HG03378 (cell line): ENCODE data around the gene PTPA.
"Not testable (repeated sequence)": the region's sequence is repeated elsewhere in the genome, so short reads cannot be mapped to it uniquely, and the experiment has no call there.

Experiments used
- ATAC-seq: cut with Tn5 transposase; IDR thresholded peaks from one replicate; pipeline ENCODE4 v1.9.1; 2021; ENCODE audit warnings: mild to moderate bottlenecking, moderate library complexity; ENCODE audit not compliant: unreplicated experiment

PTPA gene

DNA sequence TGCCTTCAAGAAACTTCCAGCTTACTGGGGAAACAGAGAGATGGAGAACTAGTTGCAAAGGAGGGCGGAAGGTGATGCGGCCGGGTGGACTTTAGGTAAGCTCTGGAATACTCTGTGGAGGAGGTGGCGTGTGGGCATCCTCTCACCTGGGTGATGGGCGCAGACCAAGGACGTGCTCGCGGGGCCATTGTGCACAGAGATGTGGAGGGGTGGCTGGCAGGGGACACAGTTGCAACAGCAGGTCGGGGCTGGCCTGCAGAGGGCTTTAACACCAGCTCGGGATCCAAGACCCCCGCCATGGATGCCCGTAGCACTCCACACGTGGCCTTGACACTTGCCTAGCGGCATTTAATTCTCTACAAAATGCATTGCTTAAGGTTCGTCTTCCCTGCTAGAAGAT, 40.3 kb downstream of the PTPA start:
- no peak for ATAC-seq

DNA sequence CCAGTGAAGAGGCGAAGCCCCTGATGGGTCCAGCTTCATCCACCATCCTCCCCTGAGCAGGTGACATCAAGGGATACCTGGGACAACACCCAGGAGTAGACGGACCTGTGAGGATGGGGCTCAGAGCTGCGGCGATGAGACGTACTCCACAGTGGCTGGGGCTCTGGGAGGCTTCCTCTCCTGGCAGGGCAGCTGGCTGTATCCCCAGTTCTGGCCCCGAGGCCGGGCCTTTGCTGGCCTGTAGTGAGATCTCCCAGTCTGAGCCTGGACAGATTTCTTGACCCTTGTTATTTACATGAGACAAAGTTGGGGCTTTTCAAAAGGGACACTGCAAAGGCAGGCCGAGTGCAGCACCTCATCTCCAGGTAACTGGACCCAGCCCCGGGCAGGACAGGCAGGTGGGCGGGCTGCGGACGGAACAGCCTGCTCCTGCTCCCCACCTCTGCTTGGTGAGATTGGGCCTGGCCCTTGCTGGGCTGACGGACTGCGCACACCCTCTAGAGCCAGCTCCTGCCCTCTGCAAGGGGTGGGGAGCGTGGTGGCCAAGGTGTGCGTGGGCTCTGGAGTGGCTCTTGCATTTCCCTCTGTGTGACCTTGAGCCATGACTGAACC, 43.8 kb downstream of the PTPA start:
- ATAC-seq = no peak

DNA sequence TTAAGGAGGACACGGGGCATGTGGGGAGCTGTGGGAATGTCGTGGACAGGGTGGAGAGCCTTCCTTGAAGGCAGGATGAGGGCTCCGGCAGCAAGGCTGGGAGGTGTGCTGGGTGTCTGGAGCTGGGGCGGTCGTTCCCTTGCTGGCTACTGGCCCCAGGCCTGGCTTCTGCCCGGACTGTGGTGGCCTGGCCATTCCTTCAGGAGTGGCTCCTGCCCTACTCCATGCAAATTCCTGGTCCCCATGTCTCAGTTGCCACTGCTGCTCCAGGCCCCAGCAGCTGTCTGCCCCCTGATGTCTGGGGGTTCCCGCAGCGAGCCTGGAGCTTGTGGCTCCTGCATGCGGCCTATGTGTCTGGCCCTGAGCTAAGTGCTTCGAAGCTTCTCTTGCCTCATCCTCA, 44.9 kb downstream of the PTPA start:
- ATAC-seq = no peak

DNA sequence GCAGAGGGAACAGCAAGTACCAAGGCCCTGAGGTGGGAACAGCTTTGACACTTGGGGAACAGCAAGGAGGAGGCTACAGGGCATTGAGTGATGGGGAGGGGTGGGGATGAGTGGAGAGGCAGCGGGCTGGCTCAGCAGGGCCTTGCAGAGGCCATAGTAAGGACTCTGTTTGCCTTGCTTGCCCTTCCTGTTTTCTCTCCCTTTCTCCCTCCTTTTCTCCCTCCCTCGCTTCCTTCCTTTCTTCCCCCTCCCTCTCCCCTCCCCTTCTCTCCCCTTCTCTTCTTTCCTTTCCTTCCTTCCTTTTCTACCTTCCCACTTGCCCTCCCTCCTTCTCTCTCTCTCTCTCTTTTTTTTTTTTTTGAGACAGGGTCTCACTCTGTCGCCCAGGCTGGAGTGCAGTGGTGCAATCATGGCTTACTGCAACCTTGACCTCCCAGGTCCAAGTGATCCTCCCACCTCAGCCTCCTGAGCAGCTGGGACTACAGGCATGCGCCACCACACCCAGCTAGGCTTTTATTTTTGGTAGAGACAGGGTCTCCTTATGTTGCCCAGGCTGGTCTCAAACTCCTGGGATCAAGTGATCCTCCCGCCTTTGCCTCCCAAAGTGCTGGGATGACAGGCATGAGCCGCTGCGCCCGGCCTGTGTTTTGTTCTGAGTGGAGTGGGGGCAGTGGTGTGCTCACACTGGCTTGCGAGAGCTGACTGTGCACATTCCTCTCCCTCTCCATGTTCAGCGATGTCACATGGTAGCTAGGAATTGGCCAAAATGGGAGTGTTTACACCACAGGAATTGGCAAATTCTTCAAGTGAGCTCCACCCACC, 49.7 kb downstream of the PTPA start:
- no peak for ATAC-seq

DNA sequence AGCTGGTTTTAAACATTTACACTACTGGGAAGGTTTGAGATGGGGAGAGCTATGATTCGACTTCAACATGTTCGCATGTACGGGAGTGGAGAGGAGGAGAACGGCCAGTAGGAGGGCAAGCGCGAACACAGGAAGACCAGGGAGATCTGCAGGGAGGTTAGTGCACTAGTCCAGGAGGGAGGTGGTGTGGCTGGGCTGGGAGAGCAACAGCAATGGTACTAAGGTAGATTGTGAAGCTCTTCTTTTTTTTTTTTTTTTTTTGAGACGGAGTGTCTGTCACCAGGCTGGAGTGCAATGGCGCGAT, 50.3 kb downstream of the PTPA start:
- no peak for ATAC-seq

DNA sequence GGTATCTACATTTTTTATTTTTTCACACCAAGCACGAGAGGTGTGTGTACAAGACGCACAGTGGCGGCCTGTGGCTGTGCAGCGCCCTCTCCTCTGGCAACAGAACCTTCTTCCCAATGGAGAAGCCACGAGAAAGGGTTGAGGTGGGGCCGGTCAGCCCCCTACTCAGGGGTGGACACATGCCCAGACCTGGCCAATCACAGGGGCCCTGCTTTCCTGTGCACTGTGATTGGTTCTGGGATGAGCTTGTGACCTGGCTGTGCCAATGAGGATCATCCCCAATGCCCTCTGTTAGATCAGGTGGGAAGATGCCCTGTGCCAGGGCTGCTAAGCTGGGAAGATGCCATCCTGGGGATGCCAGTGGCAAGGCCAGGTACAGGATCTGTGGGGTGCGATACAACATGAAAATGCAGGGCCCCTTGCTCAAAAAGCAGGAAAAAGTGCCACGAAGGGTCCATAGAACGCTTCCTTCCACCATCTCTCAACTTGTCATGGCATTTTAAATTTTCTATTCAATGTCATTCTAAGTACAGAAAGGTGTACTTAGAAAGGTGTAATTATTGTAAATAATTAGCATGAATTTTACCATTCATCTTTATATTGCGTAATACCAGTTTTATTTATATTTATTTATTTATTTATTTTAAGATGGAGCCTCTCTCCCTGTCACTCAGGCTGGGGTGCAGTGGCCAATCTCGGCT, 51.4 kb downstream of the PTPA start:
- ATAC-seq = no peak

DNA sequence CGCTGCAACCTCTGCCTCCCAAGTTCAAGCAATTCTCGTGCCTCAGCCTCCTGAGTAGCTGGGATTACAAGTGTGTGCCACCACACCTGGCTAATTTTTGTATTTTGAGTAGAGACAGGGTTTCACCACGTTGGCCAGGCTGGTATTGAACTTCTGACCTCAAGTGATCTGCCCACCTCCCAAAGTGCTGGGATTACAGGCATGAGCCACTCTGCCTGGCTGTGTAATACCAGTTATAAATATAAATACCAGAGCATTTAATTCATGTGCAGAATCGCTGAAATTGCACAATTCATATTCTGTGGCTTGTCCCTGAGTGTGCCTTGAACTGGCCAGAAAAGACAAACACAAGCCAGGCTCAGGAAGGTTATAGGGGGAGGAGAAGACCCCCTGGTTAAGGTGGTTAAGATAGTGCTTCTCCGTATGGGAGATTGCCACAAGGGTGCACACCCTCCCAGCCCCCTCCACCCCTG, 52.0 kb downstream of the PTPA start:
- ATAC-seq = not testable (repeated sequence)

DNA sequence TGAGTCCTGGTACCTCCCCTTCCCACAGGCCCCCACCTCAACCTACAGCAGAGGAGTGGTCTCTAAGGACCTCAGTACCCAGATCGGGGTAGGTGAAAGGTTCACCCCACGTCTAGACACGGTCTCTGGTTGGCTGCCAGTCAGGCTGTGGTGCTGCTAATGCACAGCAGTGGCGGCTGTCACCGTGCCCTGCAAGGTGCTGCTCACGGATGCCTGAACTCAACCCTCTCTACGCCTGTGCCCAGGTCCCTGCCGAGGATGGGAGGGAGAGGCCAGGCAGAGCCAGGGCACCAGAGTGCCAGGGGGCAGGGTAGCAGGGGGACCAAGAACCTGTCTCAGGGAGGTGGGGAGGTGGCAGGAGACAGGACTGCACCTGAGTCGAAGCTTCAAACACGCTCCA, 52.5 kb downstream of the PTPA start:
- ATAC-seq = no peak

DNA sequence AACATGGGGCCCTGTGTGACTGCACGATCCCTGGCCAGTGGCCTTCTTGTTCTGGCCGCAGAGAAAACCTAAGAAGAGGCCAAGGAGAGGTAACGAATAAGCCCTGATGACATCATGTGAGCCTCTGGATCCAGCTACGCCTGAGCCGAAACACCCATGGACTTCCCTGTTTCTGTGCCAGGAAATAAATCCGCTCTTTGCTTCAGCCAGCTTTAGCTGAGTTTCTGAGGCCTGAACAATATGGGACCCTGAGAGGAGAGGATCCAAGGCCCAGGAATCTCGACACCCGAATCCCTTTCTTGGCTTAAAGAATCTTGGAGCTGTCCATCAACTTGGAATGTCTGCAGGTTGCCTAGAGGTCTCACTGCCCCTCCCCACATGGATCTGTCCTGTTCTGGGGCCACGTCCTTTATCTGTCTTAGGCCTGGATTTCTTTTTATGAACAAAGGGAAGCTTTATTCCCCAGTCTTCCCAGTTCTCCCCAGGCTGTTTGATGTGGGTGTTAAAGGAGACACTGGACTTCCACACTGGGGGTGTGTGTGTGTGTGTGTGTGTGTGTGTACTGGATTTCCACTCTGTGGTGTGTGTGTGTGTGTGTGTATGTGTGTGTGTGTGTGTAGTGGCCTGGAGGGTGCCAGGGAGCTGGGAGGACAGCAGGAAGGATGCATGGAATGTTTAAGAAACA, 53.2 kb downstream of the PTPA start:
- ATAC-seq = no peak

DNA sequence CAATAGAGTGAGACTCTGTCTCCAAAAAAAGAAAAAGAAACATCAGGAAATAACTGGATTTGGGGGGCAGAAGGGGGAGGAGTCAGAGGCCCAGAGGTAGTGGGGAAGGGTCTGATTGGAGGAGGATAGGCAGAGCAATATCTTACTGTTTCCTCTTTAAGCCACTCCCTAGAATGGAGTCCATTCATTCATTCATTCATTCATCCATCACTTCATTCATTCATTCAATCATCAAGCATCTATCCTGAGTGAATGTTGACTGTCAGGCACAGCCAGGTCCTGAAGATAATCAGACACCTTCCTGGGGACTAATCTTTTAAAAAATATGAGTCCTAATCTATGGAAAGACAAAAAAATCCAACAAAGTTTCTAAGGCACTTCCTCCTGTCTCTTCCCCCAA, 54.0 kb downstream of the PTPA start:
- ATAC-seq = no peak

DNA sequence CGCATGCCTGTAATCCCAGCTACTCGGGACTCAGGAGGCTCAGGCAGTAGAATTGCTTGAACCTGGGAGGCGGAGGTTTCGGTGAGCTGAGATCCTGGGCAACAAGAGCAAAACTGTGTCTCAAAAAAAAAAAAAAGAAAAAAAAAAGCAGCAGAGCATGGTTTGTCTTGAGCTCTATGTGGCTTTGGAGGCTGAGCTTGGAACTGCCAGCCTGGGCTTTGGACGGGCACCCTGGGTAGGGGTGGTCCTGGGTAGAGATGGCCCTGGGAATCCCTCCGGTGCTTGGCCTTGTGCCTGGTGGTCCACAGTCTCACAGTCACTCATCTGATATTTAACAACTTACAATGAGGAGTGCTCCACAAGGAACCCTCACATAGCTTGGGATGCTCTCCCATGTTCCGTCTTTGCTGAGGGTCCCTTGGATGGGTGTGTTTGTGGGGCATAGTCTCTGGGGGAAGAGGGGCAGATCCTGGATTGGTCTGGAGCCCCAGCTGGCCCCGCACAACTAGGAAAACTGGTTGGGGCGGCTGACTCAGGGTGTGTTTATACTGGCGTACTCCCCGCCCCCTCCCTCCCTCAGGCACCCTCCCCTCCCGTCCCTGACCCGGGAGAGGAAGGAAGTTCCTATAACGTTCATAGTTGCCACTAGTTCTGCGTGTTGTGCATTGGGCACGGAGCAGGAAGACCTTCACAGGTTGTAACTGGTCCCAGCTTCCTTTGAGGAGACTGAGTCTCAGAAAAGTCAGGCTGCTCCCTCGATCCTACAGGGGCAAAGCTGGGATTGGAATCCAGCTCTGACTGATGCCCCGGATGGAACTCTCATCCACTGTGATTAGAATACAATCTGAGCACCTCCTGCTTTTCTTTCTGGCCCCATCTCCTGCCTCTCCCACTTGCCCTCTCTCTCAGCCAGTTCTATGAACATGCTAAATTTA, 55.7 kb downstream of the PTPA start:
- no peak for ATAC-seq

DNA sequence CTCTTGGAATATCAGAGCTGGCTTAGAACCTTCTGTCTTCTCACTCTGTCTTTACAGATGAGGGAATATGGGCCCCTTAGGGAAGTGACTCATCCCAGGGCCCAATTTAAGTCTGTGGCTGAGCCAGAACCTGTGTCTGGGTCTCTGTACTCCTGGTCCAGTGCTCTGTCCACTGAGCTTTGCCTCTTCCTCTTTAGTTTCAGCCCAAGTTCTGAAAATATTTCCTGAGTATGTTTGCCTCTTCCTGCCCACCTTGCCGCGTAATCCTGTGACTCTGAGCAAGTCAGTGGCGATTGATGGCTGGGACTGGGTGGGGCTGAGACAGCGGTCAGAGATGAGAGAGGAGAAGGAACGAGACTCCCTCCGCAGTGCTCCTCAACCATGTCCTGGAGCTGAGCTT, 59.0 kb downstream of the PTPA start:
- ATAC-seq = no peak

DNA sequence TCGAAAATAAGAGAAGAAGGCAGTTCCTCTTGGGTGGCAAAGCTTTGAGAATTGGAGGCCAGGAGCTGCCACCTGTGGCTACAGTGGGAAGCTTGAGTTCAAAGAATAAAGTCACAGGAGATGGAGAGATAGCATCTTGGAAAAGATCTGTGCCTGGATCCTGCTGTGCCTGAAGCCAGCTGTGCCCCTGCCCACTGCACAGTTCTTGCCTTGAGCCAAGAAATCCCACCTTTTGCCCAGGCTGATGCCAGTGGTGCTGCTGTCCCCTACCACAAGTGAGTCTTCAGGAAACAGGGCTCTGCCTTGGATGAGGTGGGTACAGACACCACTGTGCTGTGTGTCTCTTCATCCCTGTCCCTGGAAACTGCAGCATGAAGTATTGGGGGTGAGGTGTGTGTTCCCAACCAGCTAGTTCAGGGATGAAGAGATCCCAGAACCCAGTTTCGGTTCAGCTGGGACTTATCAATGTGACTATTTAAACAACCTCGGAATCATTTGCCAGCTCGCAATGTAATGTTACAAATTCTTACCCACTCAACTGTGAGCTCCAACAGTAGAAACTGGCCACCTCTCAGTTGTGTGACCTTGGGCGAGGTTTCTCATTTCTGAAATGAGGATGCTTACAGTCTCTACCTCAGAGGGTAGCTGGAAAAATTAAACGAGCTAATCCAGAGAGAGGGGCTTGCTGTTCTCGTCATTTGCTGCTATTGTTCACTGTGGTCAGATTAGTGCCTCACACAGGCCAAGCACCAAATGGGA, 61.0 kb downstream of the PTPA start:
- no peak for ATAC-seq

DNA sequence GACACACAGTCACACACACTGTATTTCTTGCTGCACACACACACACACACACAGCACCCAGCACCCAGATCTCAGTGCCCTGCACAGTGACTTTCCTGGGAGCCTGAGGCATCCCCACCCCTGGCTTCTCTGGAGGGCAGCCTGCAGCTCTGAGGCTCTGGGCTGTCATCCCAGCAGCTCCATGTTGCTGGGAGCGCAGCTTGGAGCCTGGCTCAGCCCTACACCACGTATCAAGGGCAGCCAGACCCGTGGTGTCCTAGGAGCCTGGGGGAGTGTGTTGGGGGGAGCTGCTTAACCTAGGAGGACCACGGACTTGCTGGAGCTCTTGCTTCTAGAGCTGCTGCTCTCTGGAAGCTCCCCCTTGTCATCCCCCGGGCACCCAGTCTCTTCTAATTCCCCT, 61.6 kb downstream of the PTPA start:
- no peak for ATAC-seq

DNA sequence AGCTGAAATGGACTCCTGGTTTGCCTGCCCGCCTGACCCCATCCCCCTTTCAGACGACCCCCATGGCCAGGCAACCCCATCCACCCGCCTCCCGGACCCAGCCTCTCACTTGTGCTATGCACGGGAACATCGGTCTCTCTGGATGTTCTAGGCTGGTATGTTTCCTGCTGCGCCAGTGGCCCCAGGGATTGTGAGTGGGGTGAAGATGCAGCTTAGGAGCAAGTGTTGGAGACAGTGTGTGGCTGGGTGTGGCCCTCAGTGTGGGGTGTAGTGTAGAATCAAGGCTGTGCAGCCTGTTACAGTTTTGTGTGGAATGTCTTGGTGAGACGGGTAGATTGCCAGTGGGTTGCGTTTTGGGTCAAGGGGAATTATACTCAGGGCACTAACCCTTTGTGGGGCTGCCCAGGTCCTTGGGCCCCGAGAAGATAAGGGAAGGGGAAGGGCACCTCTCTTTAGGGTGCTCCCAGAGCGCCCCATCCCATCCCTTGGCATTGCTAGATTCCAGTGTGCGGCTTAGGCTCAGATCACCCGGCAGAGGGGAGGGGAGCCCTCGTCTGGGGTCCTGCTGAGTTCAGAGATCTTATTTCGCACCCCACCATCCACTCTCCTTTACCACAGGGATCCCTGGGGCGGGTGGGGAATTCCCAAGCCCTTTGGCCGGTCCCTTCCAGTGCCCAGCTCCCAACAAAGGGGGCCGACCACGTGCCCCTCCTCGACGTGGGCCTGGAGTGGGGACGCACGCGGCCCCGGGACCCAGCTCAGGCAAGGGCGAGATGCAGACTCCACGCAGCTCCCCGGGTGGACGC, 62.3 kb downstream of the PTPA start:
- ATAC-seq = no peak

DNA sequence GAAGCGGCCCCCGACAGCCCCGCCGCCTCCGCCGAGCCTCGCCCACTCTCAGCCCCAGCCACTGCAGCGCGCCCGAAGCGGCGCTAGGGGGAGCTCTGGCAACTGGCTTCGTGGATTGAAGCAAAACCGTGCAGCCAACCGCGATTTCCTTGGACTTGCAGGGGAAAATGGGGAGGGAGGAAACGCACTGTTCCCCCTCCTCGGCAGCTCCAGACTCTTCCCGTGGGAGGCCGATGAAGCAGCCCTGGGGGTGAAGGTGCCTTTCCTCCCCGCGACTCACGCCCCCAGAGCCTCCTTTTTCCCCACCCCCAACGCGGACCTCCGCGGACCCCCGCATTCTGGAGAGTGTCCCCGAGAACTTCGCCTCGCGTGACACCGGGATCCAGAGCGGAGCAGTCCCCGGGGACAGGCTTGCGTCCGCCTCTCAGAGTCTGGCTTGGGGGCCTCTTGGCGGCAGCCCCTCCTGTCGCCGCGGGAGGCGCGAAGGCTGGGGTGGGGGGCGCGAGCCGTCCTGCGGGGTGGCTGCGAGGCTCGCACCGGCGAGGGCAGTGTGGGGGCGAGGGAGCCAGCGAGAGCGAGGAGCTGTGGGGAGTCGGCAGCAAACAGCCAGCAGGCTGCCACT, 63.0 kb downstream of the PTPA start:
- no peak for ATAC-seq

DNA sequence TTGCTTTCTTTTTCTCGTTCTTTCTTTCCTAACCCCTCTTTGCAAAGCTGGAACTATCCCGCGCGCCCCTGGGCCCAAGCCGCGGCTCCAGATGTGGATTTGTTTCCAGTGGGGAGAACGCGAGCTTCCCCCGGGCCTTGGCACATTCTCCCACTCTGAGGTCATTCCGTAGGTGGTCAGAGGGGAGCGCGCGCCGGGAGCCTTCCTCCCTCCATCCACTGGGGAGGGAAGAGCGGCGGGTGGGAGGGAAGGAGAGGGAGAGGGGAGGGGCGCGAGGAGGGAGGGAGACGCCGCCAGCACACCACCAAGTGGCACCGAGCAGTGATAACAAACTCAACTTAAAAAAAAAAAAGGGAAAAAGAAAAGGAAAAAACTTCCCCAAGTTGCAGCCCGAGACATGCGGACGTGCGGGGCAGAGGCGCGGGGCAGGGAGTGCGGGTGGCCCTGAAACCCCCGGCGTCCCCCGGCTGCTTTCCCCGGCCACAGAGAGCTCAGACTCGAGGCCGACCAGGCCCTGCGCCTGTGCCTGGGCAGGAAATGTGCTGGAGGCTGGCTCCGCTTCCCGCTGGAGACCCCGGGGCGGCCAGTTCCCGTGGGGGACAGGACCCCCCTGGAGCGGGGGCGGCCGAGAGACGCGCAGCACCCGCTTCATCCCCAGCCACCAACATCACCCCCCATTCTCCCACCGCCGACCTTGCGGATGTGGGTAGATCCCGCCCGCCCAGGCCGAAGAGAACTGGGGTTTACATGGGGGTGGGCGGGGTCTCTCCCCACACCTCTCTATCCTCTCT, 63.7 kb downstream of the PTPA start:
- no peak for ATAC-seq

DNA sequence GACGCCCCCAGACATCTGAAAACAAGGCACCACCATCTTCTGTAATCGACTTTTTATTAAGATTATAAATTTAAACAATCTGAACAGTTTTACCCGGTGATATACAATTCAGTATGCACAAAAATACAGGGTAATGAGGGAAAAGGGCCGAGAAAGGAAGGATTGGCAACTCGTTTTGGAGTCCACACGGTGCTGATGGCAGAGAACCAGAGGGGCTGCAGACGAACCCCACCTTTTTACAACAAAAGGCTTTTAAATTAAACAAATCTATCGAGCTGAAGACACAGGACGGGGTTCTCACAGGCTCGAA, 64.3 kb downstream of the PTPA start:
- ATAC-seq = no peak
